NCI-H82 (cell line): ENCODE data around the gene CARM1.
"Not testable (repeated sequence)": the region's sequence is repeated elsewhere in the genome, so short reads cannot be mapped to it uniquely, and the experiment has no call there.

Experiments used
- DNase-seq: peaks from one replicate; lab custom pipeline; 2025; lab: John Stamatoyannopoulos, UW

Gene CARM1

DNA sequence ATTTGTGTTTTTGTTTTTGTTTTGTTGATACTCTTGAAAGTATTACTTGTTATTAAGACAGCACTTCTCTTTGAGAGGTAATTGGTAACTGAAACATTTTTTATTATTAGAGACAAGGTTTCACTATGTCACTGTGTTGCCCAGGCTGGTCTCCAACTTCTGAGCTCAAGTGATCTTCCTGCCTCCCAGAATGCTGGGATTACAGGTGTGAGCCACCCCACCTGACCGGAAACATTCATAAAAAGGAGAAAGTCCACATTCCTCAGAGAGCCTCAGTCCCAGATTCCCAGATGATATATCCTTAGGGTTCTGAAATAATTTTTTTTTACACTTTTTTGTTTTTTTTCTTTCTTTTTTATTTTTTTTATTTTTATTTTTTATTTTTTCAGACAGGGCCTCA, 2.7 kb downstream of the CARM1 start:
- no peak for DNase-seq

DNA sequence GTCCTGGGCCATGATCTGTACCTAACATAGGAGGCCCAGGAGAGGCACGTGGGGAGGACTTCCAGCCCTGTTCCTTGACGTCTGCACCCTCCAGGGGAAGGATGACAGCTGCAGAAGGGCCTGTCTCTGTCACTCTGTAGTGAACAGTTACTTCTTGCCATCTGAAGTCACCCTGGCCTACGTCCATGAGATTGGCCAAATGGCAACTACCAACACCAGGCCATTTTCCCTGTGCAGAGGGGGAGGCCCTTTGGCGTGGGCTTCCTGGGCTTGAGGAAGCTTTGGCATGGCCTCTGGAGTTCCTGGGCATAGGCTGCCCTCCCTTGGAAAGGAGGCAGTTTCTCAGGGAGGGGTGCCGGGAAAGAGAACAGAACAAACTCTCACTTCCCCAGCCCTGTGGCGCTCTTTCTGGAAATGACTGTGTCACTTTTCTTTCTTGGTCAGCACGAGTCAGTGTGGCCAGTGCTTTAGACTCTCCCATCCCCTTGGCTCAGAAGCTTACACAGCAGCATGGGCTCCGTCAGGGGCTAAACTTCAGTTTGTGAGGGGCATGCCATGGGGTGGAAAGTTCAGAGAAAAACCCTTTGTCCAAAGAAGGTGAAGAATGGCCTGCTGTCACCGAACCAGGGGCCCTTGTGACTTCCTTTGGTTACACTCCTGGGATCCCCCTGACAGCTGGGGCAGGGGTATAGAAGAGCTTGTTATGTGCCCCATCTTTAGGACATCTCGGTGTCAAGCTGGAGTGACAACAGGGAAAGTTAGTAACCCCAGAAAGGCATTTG, 5.3 kb downstream of the CARM1 start:
- no peak for DNase-seq

DNA sequence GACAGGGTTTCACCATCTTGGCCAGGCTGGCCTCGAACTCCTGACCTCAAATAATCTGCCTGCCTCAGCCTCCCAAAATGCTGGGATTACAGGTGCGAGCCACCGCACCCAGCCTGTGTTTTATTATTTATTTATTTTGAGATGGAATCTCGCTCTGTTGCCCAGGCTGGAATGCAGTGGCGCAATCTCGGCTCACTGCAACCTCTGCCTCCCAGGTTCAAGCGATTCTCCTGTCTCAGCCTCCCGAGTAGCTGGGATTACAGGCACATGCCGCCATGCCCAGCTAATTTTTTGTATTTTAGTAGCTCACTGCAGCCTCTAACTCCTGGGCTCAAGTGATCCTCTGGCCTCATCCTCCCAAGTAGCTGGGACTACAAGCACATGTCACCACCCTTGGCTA, 6.3 kb downstream of the CARM1 start:
- DNase-seq: not testable (repeated sequence)

DNA sequence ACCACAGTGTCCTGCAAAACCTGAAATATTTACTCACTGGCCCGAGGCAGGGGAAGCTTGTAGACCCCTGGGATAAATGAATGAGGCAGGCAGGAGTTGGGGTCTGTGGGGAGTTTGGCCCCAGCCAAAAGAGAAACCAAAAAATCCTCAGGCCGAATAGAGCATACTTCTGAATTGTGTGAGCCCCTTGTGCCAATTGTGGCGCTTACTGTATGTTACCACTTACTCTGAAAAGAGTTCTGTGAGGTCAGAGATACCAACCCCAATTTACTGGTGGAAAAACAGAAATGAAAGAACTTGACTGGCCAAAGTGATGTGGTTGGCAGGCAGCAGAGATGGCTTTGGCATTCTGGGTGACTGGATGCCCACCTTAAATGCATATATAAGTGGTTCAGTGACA, 6.9 kb downstream of the CARM1 start:
- DNase-seq: no peak

DNA sequence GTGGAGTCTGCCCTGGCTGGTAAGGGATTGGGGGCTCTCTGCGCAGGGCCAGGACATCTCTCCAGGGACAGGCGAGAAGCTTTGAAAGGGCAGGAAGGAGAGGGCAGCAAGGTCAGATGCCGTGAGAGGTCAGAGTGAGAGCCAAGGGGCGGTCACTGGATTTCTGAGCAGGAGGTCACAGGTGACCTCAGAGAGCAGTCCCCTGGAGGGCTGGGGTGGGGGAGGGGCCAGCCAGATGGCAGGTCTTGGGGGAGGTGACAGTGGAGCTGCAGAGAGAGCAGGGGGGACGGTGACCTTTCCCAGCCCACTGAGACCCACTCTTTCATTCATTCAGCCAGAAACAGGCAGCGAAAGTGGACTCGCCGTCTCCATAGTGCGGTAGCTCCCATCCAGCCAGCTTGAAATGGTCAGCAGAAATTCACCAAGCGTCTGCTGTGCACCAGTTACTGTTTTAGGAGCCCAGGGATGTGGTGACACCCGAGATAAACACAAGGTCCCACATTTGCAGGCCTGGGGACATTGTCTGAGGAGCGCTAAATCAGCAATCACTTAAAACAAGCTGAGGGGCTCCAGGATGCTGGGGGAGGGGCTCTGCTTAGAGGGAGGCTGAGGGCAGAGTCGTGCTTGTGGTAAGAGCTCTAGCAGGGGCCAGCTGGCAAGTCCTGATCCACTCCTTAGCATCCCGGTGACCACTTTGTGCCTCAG, 10.2 kb downstream of the CARM1 start:
- DNase-seq: peak; percentile 40

DNA sequence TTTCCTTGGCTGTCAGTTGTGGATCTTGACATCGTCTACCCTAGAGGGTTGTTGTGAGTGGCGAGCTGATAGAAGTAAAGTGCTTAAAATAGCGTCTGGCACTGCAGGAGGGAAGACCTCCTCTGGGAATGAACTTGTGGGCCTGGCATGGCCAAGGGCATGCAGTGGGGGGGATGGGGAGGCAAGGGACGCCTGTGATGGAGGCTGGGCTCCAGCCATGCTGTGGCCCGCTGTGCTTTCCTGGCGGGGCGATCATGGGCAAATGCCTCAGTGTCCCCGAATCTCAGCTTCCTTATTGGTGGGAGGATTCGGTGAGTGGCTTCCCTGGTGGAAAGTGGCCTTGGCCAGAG, 10.7 kb downstream of the CARM1 start:
- no peak for DNase-seq

DNA sequence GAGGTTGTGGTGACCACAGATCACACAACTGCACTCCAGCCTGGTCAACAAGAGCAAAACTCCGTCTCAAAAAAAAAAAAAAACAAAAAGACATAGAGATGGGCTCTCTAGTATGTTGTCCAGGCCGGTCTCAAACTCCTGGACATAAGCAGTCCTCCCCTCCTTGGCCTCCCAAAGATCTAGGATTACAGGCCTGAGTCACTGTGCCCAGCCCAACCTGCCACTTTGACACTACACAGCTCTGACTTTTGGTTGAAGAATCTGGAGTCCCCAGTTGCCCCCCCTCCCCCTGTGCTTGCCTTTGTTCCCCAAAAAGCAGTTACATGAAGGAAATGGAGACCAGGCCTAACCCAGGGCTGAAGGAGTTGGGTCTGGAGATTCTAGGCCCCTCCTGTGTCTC, 12.9 kb downstream of the CARM1 start:
- no peak for DNase-seq

DNA sequence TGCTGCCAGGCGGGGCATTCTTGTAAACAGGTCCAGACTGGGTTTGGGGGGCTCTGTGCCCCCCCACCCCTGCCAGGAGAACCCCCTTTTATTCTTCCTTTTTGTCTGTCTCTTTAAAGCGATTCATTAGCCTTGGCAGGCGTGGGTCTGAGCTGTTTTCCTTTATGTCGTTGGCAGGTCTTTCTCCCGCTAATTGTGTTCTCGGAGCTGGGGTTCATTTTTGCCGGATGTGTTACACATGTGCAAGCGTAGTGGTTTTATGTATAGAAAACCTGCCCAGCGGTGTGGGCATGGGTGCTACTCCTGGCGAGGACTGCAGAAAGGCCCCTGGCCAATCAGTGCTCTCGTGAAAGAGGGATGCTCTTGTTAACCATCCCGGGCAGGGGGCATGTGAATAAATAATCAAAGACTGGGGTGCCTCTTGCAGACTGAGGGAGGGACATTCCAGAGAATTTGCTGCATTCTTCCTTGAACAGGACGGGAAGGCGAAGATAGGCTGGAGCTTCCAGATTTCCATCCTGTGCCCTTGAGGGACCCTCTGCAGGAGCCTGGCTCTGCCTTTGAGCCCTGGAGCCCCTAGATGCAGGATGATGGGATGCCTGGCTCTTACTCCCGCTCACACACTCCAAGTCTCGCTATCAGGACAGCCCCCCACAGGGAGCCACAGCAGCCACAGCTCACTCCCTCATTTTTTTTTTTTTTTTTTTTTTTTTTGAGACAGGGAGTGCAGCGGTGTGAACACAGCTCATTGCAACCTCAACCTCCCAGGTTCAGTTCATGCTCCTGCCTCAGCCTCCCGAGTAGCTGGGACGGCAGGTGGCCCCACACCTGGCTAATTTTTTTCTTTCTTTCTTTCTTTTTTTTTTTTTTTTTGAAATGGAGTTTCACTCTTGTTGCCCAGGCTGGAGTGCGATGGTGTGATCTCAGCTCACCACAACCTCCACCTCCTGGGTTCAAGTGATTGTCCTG, 14.1 kb downstream of the CARM1 start:
- DNase-seq: no peak

DNA sequence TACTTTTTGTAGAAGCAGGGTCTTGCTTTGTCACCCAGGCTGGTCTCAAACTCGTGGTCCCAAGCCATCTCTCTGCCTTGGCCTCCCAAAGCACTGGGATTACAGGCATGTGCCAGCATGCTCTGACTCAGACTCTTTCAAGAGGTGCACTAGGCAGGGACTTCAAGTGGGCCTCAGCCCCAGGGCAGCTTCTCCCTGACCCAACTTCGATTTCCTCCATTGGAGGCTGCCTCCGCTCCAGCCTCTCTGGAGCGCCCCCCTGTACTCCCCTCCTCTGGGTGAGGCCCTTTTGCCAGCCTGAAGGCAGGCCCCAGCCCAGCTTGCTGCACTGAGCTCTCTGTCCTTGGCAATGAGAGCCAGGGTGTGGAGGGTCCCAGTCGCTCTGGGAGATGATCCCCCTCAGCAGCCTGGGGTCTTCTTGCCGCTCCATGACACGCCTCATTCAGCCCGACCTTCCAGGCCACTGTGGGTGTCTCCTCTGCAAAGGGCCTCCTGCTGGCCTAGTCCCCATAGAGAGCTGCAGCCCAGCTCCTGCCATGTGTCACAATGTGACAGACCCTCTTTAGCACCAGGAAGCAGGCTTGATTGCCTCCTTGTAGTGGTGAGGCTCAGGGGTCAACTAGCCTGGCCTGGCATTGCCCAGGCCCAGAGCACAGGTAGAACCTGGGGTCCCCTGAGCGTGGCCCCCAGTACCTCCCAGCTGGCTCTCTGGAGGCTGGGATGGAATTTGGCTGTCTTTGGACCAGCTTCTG, 16.4 kb downstream of the CARM1 start:
- DNase-seq: peak; percentile 52

DNA sequence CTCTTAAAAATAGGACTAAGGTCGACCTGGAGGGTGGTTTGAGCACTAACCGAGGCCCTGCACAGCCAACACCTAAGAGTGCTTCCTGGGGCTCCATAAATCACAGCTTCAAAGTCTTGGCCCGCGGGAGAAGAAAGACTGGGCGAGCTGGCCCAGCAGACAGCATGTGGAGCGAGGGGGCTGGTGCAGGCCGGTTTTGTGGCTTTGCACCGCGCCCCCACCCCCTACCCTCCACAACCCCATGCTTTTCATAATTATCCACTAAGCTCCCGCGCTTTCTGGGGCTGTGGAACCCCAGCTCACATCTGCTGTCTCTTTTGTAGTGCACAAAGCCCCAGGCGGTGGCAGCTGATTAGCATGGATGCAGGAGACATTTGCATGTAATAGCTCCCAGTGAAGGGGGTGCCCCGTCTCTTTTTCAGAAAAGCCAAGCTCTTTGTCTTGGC, 17.1 kb downstream of the CARM1 start:
- peak; percentile 95 for DNase-seq

DNA sequence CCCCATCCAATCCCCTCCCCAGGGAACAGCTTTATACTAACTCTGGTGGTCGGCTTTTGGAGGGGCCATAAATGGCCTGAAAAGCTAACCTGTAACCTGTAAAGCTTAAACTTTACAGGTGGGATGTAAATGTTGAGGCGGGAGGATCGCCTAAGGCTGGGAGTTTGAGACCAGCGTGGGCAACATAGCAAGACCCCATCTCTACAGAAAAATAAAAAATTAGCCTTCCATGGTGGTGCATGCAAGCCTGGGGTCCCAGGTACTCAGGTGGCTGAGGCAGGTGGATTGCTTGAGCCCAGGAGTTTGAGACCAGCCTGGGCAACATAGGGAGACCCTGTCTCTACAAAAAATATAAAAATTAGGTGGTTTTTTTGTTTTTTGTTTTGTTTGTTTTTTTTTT, 18.5 kb downstream of the CARM1 start:
- no peak for DNase-seq

DNA sequence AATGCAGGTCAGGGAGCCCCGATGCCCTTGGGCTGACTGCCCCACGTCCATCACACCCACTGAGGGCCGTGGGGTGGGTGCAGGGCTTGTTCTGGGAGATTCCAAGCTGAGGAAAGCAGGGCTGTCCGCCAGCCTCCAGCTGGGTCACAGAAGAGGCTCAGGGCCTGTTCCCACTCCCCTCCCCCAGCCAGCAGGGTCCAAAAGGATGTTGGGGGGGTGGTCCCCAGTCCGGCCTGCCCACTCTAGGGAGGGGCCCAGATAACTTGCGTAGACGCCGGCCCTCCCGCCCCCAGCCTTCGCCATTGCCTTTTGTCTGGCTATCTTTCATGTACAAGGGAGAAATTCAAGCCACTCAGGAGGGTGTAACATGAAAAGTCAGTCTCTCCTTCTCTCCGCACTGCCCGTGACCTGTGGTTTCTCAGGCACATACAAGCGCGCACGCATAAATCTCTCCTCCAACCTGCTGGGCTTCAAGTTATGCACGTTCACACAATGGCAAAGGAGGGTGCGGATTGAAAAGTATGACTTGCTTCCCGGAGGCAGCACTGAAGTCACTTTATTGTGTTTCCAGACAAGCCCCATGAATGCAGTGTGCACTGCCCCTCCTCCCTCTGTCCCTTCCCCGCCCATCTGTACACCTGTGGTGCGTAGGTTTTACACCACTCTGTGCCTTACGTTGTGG, 20.2 kb downstream of the CARM1 start:
- DNase-seq: peak; percentile 23

DNA sequence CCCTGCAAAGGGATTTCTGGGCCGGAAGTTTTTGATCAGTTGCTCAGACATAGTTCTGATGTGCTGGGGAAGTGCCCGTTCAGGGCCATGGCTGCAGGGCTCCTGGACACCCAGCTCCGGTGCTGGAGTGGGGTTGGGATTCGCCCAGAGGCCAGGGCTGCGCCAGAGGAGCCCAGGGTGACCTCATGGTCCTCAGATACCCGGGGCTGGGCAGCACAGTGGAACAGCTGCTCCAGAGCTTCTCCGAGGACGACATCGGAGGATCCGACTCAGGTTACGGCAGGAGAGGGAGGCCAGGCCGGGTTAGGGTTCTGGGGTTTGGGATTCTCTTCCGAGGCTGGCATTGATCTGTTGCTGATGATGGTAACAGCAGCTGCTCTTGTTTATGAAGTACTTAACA, 20.9 kb downstream of the CARM1 start:
- DNase-seq: peak; percentile 55

DNA sequence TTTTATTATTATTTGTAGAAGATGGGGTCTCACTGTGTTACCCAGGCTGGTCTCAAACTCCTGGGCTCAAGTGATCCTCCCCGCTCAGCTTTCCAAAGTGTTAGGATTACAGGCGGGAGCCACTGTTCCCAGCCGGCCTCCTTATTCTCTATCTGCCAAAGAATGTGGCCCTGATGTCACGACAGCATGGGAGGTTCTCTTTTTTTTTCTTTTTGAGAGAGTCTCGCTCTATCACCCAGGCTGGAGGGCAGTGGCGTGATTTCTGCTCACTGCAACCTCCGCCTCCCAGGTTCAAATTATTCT, 23.5 kb downstream of the CARM1 start:
- no peak for DNase-seq

DNA sequence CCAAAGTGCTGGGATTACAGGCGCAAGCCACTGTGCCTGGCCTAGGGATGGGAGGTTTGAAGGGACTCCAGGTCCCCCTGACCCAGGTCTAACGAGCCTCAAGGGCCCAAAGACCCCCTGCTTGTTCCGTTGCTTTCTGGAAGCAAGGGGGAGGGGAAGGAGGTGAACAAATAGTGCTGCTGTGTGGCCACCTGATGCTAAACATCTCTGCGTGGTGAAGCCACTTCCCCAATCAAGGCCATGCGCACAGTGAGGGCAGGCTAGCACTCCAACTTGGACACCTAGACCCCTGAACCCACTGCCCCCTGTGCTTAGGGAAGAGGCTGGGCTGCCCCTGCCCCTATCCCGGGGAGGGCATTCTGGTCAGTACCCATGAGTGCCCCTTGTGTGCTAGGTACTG, 24.0 kb downstream of the CARM1 start:
- DNase-seq: no peak

DNA sequence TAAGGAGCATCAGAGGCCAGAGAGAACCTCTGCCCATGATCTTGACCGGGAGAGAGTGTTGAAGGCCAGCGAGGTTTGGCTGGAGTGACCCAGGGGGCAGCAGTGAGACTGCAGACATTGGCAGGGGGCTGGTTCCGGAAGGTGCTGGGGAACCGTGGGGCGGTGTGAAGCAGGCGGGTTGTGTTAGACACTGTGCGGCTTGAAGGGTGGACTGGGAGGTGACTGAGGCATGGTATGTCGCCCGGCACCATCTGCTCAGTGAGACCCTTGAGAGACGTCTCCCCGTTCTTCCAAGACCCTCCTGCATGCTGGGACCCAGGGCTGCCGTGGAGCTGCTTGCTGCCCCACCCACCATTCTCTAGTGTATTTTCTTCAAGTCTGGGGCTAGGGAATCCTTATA, 24.6 kb downstream of the CARM1 start:
- DNase-seq: no peak

DNA sequence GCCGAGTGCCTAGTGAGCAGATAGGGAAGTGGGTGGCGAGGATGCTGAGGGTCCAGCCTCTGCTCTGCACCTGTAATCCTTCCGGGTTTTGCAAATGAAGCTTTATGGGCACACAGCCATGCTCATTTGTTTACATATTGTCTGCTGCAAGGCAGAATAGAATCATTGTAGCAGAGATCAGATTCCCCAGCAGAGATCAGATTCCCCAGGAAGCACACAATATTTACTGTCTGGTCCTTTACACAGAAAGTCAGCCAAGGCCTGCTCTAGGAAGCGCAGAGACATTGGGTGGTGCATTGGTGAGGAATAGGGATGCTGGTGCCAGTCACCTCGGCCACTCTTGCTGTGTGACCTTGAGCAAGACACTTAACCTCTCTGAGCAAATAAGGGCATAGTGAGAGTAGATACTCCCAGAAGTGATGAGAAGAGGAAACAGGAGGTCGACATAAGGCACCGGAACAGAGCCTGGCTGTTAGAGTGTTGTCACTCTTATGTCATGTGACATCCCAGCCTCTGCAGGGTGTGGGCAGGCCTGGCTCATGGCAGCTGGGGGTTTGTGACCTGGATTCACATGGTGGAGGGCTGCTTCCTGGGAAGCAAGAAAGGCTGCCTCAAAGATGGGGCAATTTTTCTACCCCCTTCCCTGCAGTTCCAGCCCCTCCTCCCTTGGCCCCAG, 25.6 kb downstream of the CARM1 start:
- DNase-seq: no peak

DNA sequence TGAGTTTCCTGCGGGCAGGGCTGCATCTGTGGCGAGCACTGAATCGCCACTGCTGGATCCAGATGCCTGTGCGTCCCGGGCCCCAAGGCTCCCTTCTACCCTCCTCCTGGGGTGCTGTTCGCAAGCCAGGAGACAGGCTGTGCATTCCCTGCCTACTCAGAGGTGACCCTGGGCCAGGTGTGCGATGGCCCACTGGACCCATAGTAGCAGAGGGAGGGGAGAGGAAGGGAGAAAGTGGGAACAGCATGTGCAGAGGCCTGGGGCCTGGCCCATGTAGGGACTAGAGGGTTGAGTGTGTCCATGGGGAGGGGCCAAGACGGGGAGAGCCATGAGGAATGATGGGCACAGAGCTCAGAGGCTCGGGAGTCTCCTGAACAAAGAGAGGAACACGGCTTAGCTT, 27.3 kb downstream of the CARM1 start:
- no peak for DNase-seq

DNA sequence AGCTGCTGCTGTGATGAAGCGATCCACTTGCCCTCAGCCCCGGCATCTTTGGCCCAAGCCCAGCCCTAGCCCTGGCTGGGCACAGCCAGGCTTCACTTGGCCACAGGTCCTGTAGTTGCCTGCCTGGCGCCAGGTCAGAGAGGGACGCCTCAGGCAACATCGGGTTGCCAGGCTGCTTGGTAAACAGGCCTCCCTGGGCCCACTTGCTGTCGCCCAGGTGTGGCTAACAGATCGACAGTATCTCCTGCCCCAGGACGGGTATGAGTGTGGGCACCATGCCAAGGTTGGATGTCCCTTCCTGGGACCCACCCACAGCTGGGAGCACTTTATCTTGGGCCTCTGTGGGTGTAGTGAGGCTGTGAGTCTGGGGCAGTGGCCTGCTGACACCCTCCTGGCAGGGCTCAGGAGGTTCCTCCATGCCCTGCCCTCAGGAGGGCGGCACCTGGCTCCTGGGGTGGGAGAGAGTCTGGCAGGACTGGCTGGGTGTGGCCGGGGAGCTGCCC, 27.8 kb downstream of the CARM1 start:
- DNase-seq: no peak

DNA sequence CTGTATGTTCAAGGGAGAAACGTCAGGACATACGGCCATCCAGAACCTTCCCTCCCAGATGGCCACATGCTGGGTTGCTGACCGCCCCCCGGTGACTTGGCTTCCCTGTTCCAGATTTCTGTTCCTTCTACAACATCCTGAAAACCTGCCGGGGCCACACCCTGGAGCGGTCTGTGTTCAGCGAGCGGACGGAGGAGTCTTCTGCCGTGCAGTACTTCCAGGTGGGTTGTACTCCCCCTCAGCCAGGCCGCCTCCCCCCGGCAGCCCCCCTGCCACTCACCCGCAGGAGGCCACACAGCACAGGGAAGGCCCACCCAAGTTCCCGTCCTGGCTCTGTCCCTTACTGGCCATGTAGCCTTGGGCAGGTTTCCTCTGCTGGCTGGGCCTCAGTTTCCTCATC, 36.6 kb downstream of the CARM1 start:
- DNase-seq: no peak
